GM23248 (cell line): ENCODE measurements around the gene LGALS3BP.

ENCODE experiments used
- EZH2 ChIP-seq: fragments of 200-600 bp; sonication (generic); IDR thresholded peaks from 2 replicates; pipeline ENCODE4 v1.6.1; 2018; ENCODE audit warnings: antibody characterized with exemption, mild to moderate bottlenecking; ENCODE audit not compliant: insufficient read depth, poor library complexity, severe bottlenecking
- EZH2phosphoT487 ChIP-seq: fragments of 200-600 bp; sonication (generic); IDR thresholded peaks from 2 replicates; pipeline ENCODE4 v1.6.1; 2018; ENCODE audit warnings: antibody characterized with exemption, moderate library complexity, mild to moderate bottlenecking, low read depth; ENCODE audit not compliant: insufficient read depth

- no peak for TF ChIP-seq EZH2
- no peak for TF ChIP-seq EZH2phosphoT487
Observed at GRCh38 chr17:78991906-78992532, 12.3 kb upstream of the LGALS3BP start.
